ENCODE results near the gene LEMD2.
A peak's percentile ranks its signal among the peaks of the same experiment; 100 is the strongest.

The LEMD2 gene

DNA sequence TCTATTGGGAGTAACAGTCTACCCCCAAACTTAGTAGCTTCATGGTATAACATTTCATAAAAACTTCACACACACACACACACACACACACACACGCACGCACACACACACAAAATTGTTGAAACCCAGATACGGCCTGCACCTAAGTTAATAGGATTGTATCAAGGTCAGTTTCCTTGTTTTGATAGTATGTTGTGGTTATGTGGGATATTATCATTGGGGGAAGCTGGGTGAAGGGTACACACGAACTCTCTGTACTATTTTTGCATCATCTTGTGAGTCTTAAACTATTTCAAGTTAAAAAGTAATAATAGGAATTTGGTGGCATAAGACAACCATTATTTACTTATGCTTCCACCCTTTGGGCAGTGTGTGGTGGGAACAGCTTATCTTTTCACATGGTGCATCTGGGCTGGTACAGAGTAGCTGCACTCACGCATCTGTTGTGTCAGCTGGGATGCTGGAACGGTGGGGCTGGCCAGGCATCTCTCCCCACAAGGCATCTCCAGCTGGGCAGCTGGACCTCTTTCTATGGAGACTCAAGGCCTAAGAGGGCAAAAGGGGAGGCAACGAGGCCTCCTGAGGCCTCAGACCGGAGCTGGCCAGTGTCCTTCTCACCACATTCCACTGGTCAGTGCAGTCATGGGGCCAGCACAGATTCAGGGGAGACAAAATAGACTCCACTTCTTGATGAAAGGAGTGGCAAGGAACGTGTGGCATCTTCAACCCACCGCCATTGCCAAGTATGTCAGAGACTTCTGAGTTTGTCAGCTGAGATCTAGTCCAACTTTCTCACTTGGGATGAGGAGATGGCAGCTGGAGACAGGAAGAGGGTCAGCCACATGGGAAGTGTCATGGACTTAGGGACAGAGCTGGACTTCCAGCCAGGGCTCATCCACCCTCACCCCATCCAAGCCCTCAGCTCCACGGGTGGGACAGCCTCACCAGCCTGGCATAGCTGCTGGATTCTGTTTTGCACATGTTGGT, 21.7 kb downstream of the LEMD2 start:
- H3K27ac Mint-ChIP-seq, result peak overlapping the region; percentile 28
- no peaks in the 10 kb centered on the region for H3K4me1 Mint-ChIP-seq
- DNase-seq (no peak), ATAC-seq (no peak)
- peaks cover 9% of the 10 kb centered on the region for H3K27me3 Mint-ChIP-seq
- H3K9me3 Mint-ChIP-seq, result no peaks in the 10 kb centered on the region
- peaks cover under 1% of the 10 kb centered on the region for H3K36me3 Mint-ChIP-seq (ENCODE audit: low read depth)
- H3K4me3 Mint-ChIP-seq, result no peak overlapping the region

DNA sequence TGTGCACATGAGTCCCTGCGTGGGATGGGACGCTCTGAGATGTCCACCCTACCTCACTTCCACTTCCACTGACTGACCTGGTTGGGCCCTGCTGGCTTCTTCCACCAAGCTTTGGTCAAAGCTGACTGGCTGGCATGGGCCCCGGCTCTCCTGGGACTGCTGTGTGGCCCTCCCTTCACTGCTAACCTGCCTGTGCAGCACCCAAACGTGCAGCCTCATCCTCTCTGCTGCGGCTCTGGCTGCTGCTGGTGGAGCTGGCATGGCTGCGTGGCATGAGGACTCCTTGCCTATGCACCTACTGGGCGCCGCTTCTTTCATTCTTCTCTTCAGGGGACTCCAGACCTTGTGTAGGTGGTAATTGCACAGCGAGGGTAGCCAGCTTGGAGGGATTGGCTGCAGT, 23.6 kb downstream of the LEMD2 start:
- Mint-ChIP-seq H3K27me3 (peaks cover 9% of the 10 kb centered on the region), H3K4me3 (no peak overlapping the region), H3K36me3 (ENCODE audit: low read depth) (no peaks in the 10 kb centered on the region), H3K9me3 (no peaks in the 10 kb centered on the region), H3K4me1 (no peaks in the 10 kb centered on the region), H3K27ac (no peak overlapping the region)
- ATAC-seq (no peak), DNase-seq (no peak)

DNA sequence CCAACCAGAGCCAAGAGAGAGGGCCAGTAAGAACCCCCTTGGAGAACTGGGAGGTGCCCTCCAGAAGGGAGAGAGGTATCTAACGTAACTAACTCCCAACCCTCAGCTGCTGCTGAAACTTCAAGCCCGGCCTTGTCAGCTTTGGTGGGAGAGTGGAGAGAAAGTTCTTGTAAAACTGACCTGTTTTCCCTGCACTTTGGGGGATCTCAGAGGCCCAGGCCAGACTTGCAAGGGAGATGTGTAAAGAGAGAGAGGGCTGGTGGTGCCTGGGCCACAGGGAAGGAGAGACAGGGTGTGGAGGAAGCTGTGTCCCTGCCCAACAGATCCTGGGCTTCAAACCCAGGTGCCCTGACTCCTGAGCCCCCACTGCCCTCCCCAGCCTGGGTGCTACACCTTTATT, 24.9 kb downstream of the LEMD2 start:
- peaks cover 7% of the 10 kb centered on the region for H3K27me3 Mint-ChIP-seq
- no peak overlapping the region for H3K4me3 Mint-ChIP-seq
- DNase-seq (no peak), ATAC-seq (no peak)
- H3K36me3 Mint-ChIP-seq (ENCODE audit: low read depth), result no peaks in the 10 kb centered on the region
- peaks cover 1% of the 10 kb centered on the region for H3K4me1 Mint-ChIP-seq
- no peak overlapping the region for H3K27ac Mint-ChIP-seq
- no peaks in the 10 kb centered on the region for H3K9me3 Mint-ChIP-seq

DNA sequence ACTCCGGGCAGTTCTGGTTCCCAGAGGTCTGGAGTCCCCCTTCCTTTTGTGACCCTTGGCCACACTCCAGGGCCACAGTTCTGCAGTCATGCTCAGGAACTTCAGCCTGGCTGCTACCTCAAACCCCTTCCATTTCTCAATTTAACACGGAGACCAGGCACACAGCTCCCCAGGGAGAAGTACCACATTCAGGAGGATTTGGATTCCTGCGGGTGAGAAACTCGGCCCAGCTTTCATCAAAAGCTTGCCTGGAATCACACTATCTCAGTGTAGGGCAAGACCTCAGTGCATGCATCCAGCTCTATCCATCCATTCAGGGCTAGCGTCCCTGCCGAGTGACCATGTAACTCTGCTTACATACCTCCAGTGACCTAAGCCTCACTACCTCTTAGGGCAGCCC, 25.4 kb downstream of the LEMD2 start:
- DNase-seq (no peak), ATAC-seq (no peak)
- H3K4me1 Mint-ChIP-seq, result peaks cover 1% of the 10 kb centered on the region
- peaks cover 7% of the 10 kb centered on the region for H3K27me3 Mint-ChIP-seq
- H3K27ac Mint-ChIP-seq, result no peak overlapping the region
- H3K9me3 Mint-ChIP-seq, result no peaks in the 10 kb centered on the region
- no peaks in the 10 kb centered on the region for H3K36me3 Mint-ChIP-seq (ENCODE audit: low read depth)
- H3K4me3 Mint-ChIP-seq, result no peak overlapping the region

DNA sequence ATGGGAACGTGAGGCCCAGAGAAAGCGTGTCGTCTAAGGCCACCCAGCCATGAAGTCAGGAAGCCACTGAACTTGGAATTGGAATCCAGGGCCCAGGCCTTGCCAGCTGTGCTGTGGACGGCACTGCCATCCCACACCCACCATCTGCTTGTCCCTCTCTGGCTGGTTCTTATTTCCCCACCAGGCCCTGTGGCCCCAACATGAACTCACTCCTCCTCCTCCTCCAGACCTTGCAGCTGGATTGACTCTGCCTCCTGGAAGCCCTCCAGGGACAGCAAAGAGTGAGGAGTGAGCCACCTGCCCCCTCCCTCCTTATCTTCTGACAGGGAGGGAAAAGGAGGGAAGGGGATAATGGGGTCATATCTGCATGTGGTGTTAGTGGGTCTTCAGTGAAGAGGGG, 26.2 kb downstream of the LEMD2 start:
- peaks cover 1% of the 10 kb centered on the region for H3K4me1 Mint-ChIP-seq
- H3K4me3 Mint-ChIP-seq, result no peak overlapping the region
- no peak overlapping the region for H3K27ac Mint-ChIP-seq
- DNase-seq, result no peak
- H3K36me3 Mint-ChIP-seq (ENCODE audit: low read depth), result no peaks in the 10 kb centered on the region
- ATAC-seq, result peak; percentile 25
- H3K27me3 Mint-ChIP-seq, result peaks cover 7% of the 10 kb centered on the region
- no peaks in the 10 kb centered on the region for H3K9me3 Mint-ChIP-seq

DNA sequence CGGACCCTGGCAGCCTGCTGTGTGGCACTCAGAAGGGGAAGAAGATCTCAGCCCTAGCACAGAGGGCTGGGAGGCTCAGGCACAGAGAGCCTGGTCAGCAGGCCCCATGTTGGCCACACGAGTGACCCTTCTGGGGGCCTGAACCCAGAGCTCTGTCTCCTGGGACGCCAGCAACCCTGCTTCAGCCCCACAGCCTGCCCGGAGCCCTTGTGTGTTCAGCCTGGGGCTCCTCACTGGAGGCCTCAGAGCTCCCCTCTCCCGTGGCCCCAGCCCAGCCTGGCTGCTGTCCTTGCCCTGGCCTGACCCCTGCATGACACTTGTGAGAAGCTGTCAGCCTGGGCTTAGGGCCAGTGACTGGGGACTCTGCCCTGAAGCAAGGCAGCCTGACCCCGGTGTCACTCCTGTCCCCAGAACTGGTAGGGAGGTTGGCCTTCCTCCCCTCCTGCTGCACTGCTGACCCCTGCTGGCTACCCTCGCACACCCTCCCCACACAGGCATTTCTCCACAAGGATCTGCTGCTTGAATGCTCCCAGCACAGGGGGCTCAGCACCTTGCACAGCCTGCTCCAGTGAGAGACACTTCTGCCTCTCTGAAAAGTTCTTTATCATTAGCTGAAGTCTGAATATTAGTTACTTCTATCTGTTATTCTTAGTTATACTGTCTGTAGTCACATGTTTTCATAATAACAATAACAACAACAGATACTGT, 26.9 kb downstream of the LEMD2 start:
- no peaks in the 10 kb centered on the region for H3K9me3 Mint-ChIP-seq
- H3K4me3 Mint-ChIP-seq, result no peak overlapping the region
- peaks cover 1% of the 10 kb centered on the region for H3K4me1 Mint-ChIP-seq
- DNase-seq (peak; percentile 57), ATAC-seq (peak; percentile 62)
- peaks cover 8% of the 10 kb centered on the region for H3K27me3 Mint-ChIP-seq
- no peaks in the 10 kb centered on the region for H3K36me3 Mint-ChIP-seq (ENCODE audit: low read depth)
- H3K27ac Mint-ChIP-seq, result no peak overlapping the region

DNA sequence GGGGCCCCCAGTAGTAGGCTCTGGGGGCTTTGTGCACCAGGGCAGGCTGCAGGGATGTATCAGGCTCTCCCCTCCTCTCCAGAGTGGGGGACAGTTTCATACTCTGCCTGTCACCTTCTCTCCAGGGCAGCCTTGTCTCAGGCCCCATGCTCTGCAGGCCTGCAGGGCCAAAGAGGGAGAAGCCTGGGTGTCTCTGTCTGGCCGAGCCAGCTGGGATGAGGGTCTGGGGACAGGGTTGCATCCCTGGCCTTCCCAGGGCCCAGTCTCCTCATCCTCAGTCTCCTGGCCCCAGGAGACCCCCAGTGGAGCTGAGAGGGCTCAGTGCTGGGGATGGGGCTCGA, 27.4 kb downstream of the LEMD2 start:
- peaks cover 9% of the 10 kb centered on the region for H3K27me3 Mint-ChIP-seq
- no peaks in the 10 kb centered on the region for H3K9me3 Mint-ChIP-seq
- DNase-seq, result no peak
- no peak overlapping the region for H3K4me3 Mint-ChIP-seq
- no peak overlapping the region for H3K27ac Mint-ChIP-seq
- H3K36me3 Mint-ChIP-seq (ENCODE audit: low read depth), result no peaks in the 10 kb centered on the region
- no peak for ATAC-seq
- H3K4me1 Mint-ChIP-seq, result peaks cover 1% of the 10 kb centered on the region

DNA sequence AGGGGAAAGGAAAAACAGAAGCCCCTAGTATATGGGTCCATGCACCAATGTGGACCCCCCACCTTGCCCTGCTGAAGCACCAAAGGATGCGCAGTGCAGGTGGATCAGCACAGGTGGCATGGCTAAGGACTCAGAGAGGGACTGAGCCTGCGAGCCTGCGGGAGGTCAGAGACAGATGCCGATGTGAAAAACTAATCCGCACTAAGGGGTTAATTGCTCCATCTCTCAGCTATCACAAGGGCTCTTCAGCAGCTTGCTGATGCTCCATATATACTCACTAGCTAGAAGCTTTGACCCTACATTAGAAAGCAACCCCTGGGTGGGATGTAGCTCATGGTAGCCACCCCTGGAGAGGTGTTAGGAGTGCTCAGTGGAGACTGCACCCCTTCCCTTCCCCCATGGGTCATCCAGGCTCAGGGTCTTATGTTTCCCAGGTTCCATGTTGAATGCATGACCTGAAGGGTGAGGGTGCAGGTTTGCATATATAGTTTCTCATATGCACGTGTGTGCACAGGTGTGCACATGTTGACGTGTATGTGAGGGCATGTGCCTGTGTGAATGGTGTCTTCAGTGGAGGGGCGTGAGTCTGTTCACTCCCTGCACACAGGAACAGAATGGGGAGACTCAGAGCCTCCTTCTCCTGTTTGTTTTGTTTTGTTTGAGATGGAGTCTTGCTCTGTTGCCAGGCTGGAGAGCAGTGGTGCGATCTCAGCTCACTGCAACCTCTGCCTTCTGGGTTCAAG, 28.9 kb downstream of the LEMD2 start:
- DNase-seq (no peak), ATAC-seq (no peak)
- H3K27ac Mint-ChIP-seq, result no peak overlapping the region
- H3K36me3 Mint-ChIP-seq (ENCODE audit: low read depth), result no peaks in the 10 kb centered on the region
- H3K9me3 Mint-ChIP-seq, result no peaks in the 10 kb centered on the region
- no peak overlapping the region for H3K4me3 Mint-ChIP-seq
- H3K4me1 Mint-ChIP-seq, result peaks cover 1% of the 10 kb centered on the region
- peaks cover 6% of the 10 kb centered on the region for H3K27me3 Mint-ChIP-seq

DNA sequence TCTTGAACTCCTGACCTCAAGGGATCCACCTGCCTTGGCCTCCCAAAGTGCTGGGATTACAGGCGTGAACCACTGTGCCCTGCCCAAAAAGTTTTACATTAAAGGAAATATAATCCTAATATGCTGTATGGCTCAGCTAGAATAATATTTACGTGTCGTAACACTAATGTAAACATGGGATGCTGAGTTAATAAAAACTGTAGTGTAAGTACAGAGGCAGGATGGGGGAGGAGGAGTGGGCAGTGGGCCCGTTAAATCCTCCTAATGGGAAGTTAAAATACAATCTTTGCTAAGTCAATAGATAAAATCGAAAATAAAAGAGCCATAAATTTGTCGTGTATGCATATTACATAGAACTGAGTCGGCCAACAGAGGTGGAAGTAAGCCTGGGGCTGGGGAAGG, 30.1 kb downstream of the LEMD2 start:
- Mint-ChIP-seq H3K4me1 (peaks cover 1% of the 10 kb centered on the region), H3K9me3 (no peaks in the 10 kb centered on the region), H3K27me3 (peaks cover 3% of the 10 kb centered on the region), H3K4me3 (no peak overlapping the region), H3K27ac (no peak overlapping the region), H3K36me3 (ENCODE audit: low read depth) (no peaks in the 10 kb centered on the region)
- DNase-seq (no peak), ATAC-seq (no peak)

DNA sequence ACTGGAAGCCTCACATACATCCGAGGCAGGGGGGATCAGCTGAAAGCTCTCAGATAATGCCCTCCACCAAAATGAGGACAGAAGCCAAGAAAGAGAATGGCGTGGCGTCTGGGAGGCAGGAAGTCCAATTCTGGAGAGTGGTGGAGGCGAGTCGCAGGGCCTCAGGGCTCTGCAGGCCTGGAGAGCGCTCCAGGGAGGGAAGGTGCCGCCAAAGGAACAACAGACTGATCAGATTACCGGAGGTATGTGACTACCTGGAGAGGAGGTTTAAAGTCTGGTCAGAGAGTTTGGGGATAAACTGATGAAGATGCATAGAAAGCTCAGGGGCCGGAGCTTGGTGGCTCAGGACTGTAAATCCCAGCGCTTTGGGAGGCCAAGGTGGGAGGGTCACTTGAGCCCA, 31.0 kb downstream of the LEMD2 start:
- Mint-ChIP-seq H3K4me1 (peaks cover 1% of the 10 kb centered on the region), H3K9me3 (no peaks in the 10 kb centered on the region), H3K27me3 (peaks cover 3% of the 10 kb centered on the region), H3K27ac (no peak overlapping the region), H3K36me3 (ENCODE audit: low read depth) (no peaks in the 10 kb centered on the region), H3K4me3 (no peak overlapping the region)
- ATAC-seq (no peak), DNase-seq (no peak)

DNA sequence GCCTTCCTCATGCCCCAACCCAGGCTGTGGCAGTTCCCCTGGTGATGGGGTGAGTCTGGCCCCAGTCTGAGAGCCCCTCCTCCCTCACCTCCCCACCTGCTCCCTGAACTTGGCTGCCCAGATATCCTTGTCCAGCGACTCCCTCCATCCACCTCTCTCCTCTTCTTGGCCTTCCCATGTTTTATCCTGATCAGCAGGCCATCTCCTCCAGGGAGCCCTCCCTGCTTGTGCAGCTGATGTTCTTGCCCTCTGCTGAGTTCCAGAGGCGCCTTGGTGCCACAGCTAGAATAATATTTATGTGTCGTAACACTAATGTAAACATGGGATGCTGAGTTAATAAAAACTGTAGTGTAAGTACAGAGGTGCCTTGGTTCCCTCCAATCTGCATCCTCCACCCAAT, 31.8 kb downstream of the LEMD2 start:
- H3K9me3 Mint-ChIP-seq, result no peaks in the 10 kb centered on the region
- DNase-seq (no peak), ATAC-seq (no peak)
- peaks cover 3% of the 10 kb centered on the region for H3K27me3 Mint-ChIP-seq
- no peak overlapping the region for H3K27ac Mint-ChIP-seq
- no peaks in the 10 kb centered on the region for H3K36me3 Mint-ChIP-seq (ENCODE audit: low read depth)
- no peak overlapping the region for H3K4me3 Mint-ChIP-seq
- peaks cover 1% of the 10 kb centered on the region for H3K4me1 Mint-ChIP-seq

DNA sequence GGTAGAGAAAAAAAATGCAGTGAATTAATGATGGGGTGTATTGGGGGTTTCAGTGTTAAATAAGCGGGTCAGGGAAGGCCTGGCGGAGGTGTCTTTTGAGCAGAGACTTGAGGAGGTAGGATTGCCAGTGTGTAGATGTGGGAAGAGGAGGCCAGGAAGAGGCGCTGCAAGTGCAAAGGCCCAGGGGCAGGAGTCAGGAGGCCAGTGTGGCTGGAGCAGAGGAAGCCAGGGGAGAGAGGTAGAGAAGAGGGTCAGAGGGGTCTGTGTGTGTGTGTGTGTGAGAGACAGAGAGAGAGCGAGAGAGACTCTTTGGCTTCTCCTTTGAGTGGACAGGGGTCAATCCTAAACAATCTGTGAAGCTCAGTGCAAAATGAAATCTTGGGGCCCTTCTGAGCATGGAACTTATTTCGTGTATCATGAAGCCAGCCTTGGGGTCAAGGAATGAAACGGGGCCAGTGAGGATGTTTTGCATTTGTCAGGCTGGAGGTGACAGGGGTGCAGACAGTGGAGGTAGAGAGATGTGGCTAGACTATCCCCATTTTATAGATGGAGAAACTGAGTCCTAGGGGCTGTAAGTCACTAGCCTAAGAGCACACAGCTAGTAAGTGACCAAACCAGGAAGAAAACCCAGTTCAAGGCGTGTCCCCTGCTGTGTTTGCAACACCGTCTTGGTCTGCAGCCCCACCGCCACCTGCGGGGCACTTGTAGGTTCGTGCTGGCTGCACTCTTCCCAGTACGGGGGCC, 32.5 kb downstream of the LEMD2 start:
- ATAC-seq (no peak), DNase-seq (no peak)
- no peak overlapping the region for H3K4me3 Mint-ChIP-seq
- H3K4me1 Mint-ChIP-seq, result peaks cover 1% of the 10 kb centered on the region
- peaks cover 3% of the 10 kb centered on the region for H3K27me3 Mint-ChIP-seq
- H3K27ac Mint-ChIP-seq, result no peak overlapping the region
- H3K36me3 Mint-ChIP-seq (ENCODE audit: low read depth), result no peaks in the 10 kb centered on the region
- no peaks in the 10 kb centered on the region for H3K9me3 Mint-ChIP-seq

DNA sequence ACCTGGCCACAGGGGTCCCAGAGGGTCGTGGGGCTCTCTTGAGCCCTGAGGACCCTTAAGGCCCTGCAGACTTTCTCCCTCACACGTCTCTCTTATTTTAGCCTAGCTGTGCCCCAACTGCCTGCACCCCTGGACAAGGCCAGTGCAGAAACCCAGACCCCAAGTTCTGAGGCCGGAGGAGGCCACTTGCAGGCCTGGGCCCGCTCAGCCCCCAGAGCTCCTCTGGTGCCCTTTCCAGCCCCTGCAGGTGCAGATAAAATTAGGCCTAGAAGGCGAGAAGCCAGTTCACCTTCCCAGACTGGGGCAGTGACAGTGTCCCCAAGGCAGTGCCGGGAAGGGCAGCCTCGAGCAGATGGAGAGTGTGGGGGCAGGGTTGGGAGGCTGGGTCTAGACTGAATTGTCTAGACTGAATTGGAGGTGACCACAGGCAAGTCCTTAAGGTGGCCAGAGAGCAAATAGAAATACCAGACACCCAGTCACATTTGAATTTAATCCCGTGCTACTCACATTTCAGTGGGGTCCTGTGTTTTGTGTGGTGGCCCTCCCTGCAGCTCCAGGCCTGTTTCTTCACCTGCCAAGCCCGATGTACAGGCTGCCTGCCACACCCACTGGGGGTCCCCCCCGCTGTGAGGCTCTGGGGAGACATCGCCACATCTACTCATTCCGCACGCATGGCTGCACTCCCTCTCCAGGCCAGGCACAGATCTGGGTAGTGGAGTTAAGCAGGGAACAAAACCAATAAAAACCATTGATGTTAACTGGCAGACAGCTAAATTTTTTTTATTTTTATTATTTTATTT, 33.7 kb downstream of the LEMD2 start:
- no peak overlapping the region for H3K27ac Mint-ChIP-seq
- DNase-seq (no peak), ATAC-seq (no peak)
- H3K4me3 Mint-ChIP-seq, result no peak overlapping the region
- H3K9me3 Mint-ChIP-seq, result no peaks in the 10 kb centered on the region
- H3K36me3 Mint-ChIP-seq (ENCODE audit: low read depth), result no peaks in the 10 kb centered on the region
- peaks cover 5% of the 10 kb centered on the region for H3K27me3 Mint-ChIP-seq
- peaks cover under 1% of the 10 kb centered on the region for H3K4me1 Mint-ChIP-seq

All from activated naive CD8-positive, alpha-beta T cell treated with anti-CD3 and anti-CD28 coated beads, Interleukin-2, amount 50 U/mL, for 24 hours (primary cell).